Liver (tissue), 9 donors: ENCODE results near the gene XRCC6. TPM values are rescaled to one million over a fixed set of nuclear protein-coding genes. Genes with fewer than 3 reads are reported as not detected.

Source experiments
- DNase-seq: peaks from one replicate; pipeline ENCODE4 v3.0.0-alpha.2; 2017; ENCODE audit warnings: low spot score
- H3K27ac ChIP-seq, 2 donors: one replicate each; pipeline ENCODE4 v1.7.0; 2013; ENCODE audit warnings: inconsistent platforms in 2 of 2, low read length in 2 of 2, control low read depth in 1 of 2, low read depth in 1 of 2, mild to moderate bottlenecking in 1 of 2
- H3K27me3 ChIP-seq, 4 donors: one replicate each; pipeline versions ENCODE4 v1.6.1 to v1.7.0; 2013; ENCODE audit warnings: low read length in 3 of 4, inconsistent platforms in 1 of 4, mild to moderate bottlenecking in 1 of 4, moderate library complexity in 1 of 4; ENCODE audit not compliant: control insufficient read depth in 4 of 4, insufficient read depth in 4 of 4
- H3K36me3 ChIP-seq, 4 donors: one replicate each; pipeline versions ENCODE4 v1.6.1 to v1.7.0; 2013; ENCODE audit warnings: low read length in 3 of 4, mild to moderate bottlenecking in 3 of 4, low read depth in 1 of 4, moderate library complexity in 1 of 4; ENCODE audit not compliant: control insufficient read depth in 4 of 4, insufficient read depth in 3 of 4
- H3K4me1 ChIP-seq, 4 donors: one replicate each; pipeline versions ENCODE4 v1.6.1 to v1.7.0; 2013; ENCODE audit warnings: low read length in 3 of 4, mild to moderate bottlenecking in 3 of 4, moderate library complexity in 1 of 4; ENCODE audit not compliant: control insufficient read depth in 4 of 4, insufficient read depth in 4 of 4
- H3K4me3 ChIP-seq, 3 donors: one replicate each; pipeline versions ENCODE4 v1.6.1 to v1.7.0; 2013; ENCODE audit warnings: low read length in 3 of 3, control low read depth in 1 of 3, low read depth in 1 of 3, mild to moderate bottlenecking in 1 of 3
- H3K9ac ChIP-seq, 2 donors: one replicate each; pipeline ENCODE4 v1.7.0; 2013; ENCODE audit warnings: low read length in 2 of 2, mild to moderate bottlenecking in 2 of 2, moderate library complexity in 2 of 2, control low read depth in 1 of 2, low read depth in 1 of 2
- H3K9me3 ChIP-seq, 4 donors: one replicate each; pipeline versions ENCODE4 v1.6.1 to v1.7.0; 2013; ENCODE audit warnings: low read length in 3 of 4; ENCODE audit not compliant: control insufficient read depth in 4 of 4
- GABPA ChIP-seq, 2 donors: IDR thresholded peaks in 1 of 2; conservative IDR thresholded peaks in 1 of 2; 2 replicates each; pipeline ENCODE4 v1.6.1; 2016; ENCODE audit warnings: antibody characterized with exemption in 2 of 2, mild to moderate bottlenecking in 1 of 2, moderate library complexity in 1 of 2
- HNF4G ChIP-seq: IDR thresholded peaks from 2 replicates; pipeline ENCODE4 v1.6.1; 2016; ENCODE audit warnings: antibody characterized with exemption
- JUND ChIP-seq, 2 donors: IDR thresholded peaks; 2 replicates each; pipeline ENCODE4 v1.6.1; 2016; ENCODE audit warnings: antibody characterized with exemption in 2 of 2
- NR2F2 ChIP-seq: IDR thresholded peaks from 2 replicates; pipeline ENCODE4 v1.6.1; 2016; ENCODE audit warnings: antibody characterized with exemption
- SP1 ChIP-seq: IDR thresholded peaks from 2 replicates; pipeline ENCODE4 v1.6.1; 2018; ENCODE audit warnings: antibody characterized with exemption, mild to moderate bottlenecking
- TAF1 ChIP-seq: conservative IDR thresholded peaks from 2 replicates; pipeline ENCODE4 v1.6.1; 2016; ENCODE audit warnings: antibody characterized with exemption, mild to moderate bottlenecking
- YY1 ChIP-seq: IDR thresholded peaks from 2 replicates; pipeline ENCODE4 v1.6.1; 2016; ENCODE audit warnings: antibody characterized with exemption, mild to moderate bottlenecking
- WGBS: extraction: QIAGEN DNeasy Blood & Tissue Kit; methylation state at CpG from one replicate; pipeline ENCODE4 v1.1.7; 2013; 5-methylcytosine and 5-hydroxymethylcytosine counted together
- polyA plus RNA-seq, 2 donors: library from polyadenylated mRNA; stranded (reverse) in 1 of 2; unstranded in 1 of 2; fragments of 200-250 nt in 1 of 2; fragments of >200 nt in 1 of 2; fragmentation: Nextera tagmentation in 1 of 2; extraction: Ambion mirVana in 1 of 2; gene quantifications; one replicate each; pipeline versions ENCODE4 v1.2.1 to v1.2.3, GENCODE V29; 2013 to 2015
- total RNA-seq, 2 donors: library from RNA; depleted of rRNA; stranded (reverse); fragments of >200 nt; gene quantifications; one replicate each; pipeline ENCODE4 v1.2.3, GENCODE V29; 2014
- TF ChIP-seq, protein P1 (sequence below): IDR thresholded peaks from 2 replicates; pipeline ENCODE4 v1.6.1; 2016; ENCODE audit warnings: antibody characterized with exemption, mild to moderate bottlenecking
- TF ChIP-seq, protein P2 (sequence below): IDR thresholded peaks from 2 replicates; pipeline ENCODE4 v1.6.1; 2016; ENCODE audit warnings: antibody characterized with exemption
- TF ChIP-seq, protein P3 (sequence below): IDR thresholded peaks from 2 replicates; pipeline ENCODE4 v1.6.1; 2016; ENCODE audit warnings: antibody characterized with exemption
- donor health status: healthy.
- donor health status: healthy.
- donor health status: healthy.
- donor health status: healthy.
- donor health status: healthy.

The XRCC6 gene
- total and polyA plus RNA-seq, 4 donors = 81.8 to 148 (median 96.0) TPM

GRCh38 chr22:41656556-41656955 is 35.5 kb downstream of the XRCC6 start:
- Histone ChIP-seq H3K9ac (no peak overlapping the region), H3K9me3 (no peaks in the 10 kb centered on the region), H3K36me3 (peaks cover 23 to 82% (median 72%) of the 10 kb centered on the region in 4 donors), H3K27me3 (no peaks in the 10 kb centered on the region), H3K27ac (no peak overlapping the region), H3K4me3 (no peak overlapping the region), H3K4me1 (peaks cover 0 to 16% (median 3%) of the 10 kb centered on the region in 4 donors)
- WGBS = 87% methylated on average over 5 of the region's 5 CpGs
- TF ChIP-seq HNF4G (no peak), TAF1 (no peak), GABPA (IDR thresholded peaks at IDR 0.05 in 1 of 2, conservative IDR thresholded peaks at IDR 0.05 in 1 of 2) (no peak), NR2F2 (no peak), JUND (IDR thresholded peaks at IDR 0.05) (no peak)
- TF ChIP-seq, protein P1, sequence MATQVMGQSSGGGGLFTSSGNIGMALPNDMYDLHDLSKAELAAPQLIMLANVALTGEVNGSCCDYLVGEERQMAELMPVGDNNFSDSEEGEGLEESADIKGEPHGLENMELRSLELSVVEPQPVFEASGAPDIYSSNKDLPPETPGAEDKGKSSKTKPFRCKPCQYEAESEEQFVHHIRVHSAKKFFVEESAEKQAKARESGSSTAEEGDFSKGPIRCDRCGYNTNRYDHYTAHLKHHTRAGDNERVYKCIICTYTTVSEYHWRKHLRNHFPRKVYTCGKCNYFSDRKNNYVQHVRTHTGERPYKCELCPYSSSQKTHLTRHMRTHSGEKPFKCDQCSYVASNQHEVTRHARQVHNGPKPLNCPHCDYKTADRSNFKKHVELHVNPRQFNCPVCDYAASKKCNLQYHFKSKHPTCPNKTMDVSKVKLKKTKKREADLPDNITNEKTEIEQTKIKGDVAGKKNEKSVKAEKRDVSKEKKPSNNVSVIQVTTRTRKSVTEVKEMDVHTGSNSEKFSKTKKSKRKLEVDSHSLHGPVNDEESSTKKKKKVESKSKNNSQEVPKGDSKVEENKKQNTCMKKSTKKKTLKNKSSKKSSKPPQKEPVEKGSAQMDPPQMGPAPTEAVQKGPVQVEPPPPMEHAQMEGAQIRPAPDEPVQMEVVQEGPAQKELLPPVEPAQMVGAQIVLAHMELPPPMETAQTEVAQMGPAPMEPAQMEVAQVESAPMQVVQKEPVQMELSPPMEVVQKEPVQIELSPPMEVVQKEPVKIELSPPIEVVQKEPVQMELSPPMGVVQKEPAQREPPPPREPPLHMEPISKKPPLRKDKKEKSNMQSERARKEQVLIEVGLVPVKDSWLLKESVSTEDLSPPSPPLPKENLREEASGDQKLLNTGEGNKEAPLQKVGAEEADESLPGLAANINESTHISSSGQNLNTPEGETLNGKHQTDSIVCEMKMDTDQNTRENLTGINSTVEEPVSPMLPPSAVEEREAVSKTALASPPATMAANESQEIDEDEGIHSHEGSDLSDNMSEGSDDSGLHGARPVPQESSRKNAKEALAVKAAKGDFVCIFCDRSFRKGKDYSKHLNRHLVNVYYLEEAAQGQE = no peak
- DNase-seq = no peak

DNA sequence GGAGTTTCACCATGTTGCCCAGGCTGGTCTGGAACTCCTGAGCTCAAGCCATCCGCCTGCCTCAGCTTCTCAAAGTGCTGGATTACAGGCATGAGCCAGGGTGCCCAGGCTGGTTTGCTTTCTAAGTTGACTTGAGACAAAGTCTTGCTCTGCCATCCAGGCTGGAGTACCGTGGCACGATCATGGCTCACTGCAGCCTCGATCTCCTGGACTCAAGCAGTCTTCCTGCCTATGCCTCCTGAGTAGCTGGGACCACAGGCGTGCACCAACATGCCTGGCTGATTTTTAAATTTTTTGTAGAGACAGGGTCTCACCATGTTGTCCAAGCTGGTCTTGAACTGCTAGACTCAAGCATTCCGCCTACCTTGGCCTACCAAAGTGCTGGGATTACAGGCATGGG is 36.6 kb downstream of the XRCC6 start:
- DNase-seq = no peak
- Histone ChIP-seq H3K4me3 (no peak overlapping the region), H3K4me1 (peaks cover 0 to 8% (median 0%) of the 10 kb centered on the region in 4 donors), H3K9me3 (no peaks in the 10 kb centered on the region), H3K27ac (no peak overlapping the region), H3K9ac (no peak overlapping the region), H3K36me3 (peaks cover 17 to 81% (median 73%) of the 10 kb centered on the region in 4 donors), H3K27me3 (no peaks in the 10 kb centered on the region)
- TF ChIP-seq HNF4G (no peak), YY1 (no peak), SP1 (no peak), GABPA (IDR thresholded peaks at IDR 0.05 in 1 of 2, conservative IDR thresholded peaks at IDR 0.05 in 1 of 2) (no peak)
- TF ChIP-seq, protein P2, sequence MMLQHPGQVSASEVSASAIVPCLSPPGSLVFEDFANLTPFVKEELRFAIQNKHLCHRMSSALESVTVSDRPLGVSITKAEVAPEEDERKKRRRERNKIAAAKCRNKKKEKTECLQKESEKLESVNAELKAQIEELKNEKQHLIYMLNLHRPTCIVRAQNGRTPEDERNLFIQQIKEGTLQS = no peak
- TF ChIP-seq, protein P3, sequence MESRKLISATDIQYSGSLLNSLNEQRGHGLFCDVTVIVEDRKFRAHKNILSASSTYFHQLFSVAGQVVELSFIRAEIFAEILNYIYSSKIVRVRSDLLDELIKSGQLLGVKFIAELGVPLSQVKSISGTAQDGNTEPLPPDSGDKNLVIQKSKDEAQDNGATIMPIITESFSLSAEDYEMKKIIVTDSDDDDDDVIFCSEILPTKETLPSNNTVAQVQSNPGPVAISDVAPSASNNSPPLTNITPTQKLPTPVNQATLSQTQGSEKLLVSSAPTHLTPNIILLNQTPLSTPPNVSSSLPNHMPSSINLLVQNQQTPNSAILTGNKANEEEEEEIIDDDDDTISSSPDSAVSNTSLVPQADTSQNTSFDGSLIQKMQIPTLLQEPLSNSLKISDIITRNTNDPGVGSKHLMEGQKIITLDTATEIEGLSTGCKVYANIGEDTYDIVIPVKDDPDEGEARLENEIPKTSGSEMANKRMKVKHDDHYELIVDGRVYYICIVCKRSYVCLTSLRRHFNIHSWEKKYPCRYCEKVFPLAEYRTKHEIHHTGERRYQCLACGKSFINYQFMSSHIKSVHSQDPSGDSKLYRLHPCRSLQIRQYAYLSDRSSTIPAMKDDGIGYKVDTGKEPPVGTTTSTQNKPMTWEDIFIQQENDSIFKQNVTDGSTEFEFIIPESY = no peak
- TF ChIP-seq, protein P1 = no peak
- 98% methylated on average over 6 of the region's 6 CpGs for WGBS
